Measurements from ENCODE around the gene DYNC1I1.

DYNC1I1 gene

DNA sequence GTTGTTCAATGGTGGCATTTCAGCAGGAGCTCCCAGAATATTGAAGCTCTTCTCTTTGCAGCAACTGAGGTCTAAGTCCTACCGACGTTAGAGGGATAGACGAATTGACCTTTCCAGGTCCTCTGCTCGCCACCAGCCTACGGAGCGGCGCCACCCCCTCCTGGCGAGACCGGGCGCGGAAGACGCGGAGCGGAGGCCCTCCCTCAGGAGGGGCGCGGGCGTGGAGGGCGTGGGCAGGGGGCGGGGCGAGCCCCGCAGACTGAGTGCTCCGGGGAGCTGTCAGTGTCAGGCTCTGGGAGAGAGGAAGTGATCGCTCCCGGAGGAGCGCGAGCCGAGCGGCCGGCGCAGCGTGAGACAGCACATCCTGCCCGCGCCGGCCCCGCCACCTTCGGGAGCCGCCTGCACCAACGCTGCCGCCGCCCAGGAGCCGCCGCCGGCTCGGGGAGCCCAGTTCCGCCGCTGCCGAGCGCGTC, at the start of gene DYNC1I1:
TSS of gene DYNC1I1 (plus strand) at position 257 of the 473 bp plus-strand sequence. CDS start 32,176 bp downstream, outside the sequence.
- no peak for FAIRE-seq

DNA sequence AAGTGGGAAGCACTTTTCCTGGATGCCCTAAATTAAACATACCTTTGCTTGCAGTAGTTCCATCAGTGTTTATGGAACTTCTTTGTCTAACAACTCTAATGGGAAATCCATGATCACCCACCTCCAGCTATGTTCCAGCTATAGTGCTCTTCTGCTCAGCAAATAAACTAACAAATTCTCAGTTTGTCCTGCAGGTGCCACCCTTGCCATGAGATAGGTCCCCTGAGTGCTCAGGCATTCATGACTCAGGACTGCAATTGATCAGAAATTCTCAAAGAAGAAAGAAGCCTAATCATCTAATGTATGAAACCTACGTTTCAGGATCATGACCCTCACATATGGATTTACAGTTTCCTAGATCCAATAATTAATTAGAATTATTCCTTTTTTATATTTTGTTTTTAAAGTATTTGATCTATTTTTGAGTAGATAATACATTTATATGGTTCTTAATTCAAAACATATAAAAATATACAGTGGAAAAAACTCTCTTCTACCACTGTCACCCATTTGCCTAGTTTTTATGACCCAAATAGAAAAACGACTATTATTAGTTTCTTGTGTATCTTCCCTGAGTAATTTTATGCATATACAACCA, 48.7 kb upstream of the DYNC1I1 start:
- no peak for FAIRE-seq

DNA sequence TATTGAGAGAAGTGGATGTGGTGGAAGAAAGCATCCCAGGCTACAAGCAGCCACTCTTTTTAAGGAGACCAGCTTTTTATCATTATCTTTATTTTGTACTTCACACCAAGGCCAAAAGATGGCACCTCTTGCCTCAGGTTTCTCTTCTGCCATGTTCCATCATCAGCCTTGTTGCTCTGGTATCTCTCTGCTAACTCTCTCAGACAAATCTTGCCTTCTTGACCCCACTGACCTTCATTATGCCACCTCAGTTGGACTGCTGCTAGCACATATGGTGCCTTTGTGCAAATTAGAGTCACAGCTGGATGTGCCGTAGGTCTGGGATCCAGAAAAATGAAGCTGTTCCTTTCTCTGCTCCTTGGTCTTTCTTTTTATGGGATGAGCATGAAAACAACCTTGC, 47.1 kb upstream of the DYNC1I1 start:
- FAIRE-seq: no peak

DNA sequence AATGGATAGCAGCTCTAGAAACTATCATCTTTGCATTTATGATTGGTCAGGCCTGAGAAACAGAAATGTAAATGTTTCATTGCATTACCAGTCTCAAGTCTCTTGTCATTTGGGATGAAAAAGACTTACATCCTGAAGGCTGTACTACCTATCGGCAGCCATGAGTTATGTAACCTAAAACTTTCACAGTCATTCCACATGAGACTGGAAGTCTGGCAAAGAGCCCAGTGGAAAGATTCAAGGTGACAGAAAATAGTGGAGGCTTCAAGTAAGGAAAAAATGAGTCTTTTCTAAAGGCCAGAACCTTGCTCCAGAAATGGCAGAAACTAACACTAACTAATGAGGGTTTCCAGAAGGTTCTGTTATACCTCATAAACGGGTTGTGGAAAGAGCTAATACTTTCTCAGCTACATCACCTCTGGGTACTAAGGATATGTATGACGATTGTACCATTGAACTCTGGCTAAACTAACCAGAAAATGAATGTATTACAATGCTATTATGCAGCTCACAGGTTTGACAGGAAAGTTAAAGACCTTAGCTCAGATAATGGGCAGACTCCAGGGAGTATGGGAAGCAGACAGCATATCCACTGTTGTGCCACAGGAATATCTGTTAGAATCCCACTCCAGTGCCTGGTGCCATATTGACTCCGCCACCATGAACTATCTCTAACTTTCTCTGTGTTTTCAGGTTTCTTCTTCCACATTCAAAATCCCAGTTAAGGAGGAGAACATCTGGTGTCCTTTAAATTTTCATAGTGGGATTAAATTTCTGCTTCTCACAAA, 41.7 kb upstream of the DYNC1I1 start:
- FAIRE-seq: no peak

DNA sequence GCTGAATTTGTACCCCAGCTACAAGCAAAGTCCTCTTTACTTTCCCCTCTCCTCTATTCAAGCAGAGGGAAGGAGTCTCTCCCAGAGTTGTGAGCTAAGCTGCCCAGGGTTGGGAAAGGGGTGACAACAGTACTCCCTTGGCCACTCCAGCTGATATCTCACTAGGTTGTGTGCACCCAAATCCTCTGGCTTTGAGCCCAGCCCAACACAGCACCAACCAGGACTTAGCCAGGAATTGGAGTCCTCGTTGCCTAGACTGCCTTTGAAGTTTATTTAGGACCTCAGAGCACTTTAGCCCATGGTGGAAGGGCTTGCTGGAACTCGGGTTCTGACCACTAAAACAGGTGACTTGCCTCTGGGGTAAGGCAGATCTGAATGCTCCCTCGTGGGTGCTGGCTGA, 35.7 kb upstream of the DYNC1I1 start:
- FAIRE-seq: no peak

DNA sequence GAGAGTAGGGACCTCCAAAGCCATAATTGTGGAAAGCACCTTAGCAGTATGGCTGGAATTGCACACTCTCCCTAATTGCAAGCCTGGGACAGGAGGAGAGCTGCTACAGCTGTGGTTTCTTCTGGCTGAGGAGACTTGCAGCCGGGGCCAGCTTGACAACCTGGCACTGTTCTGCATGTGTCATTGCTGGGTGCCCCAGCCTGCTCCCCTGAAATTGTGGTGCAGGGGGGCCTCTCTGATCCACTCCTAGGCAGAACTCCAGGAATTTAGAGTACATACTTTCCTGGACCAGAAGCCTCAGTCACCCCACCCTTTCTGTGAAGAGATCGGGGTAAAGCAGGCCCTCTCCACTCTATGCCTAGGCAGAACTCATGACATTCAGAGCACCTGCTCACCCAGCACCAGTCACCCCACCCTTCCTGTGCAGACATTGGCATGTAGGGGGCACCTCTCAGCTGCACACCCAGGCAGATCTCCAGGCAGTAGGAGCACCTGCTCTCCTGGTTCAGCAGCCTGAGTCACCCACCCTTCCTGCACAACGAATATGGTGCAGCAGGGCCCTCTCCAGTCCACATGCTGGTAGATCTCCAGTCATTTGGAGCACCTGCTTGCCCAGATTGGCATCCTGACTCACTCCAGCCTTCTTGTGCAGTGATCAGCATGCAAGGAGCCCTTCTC, 34.4 kb upstream of the DYNC1I1 start:
- no peak for FAIRE-seq

DNA sequence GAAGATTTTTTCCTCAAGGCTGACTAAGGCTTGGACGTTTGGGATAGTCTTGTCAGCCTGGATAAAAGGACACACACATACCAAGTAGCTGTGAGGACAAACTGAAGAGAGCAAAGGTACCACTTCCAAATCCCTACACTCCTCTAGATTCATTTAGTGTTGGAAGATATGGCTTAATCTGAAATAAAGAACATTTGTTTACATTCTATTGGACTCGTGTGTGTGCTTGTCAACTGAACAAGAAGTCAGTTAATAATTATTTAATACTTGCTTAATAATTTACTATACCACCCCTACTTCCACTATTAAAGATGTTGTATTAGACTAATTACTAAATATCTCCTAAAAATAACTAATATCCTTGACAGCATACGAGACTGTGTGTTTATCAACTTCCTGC, 23.3 kb upstream of the DYNC1I1 start:
- FAIRE-seq: no peak

DNA sequence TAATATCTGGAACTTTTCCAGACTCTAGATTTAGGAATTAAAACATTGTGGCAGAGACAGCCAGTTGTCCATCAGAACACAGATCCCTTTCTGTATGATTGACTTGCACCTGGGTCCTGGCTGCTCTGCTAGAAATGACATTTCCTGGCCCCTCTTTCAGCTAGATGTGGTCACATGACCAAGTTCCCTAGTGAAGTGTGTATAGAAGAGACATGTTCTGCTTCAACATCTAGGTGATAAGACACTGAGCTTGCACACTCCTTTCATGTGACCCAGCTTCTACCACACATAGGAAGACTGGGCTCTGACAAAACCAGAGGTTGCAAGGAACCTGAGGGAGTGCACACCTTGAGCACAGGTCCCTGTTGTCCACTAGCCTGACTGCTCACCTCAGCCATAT, 22.8 kb upstream of the DYNC1I1 start:
- no peak for FAIRE-seq

DNA sequence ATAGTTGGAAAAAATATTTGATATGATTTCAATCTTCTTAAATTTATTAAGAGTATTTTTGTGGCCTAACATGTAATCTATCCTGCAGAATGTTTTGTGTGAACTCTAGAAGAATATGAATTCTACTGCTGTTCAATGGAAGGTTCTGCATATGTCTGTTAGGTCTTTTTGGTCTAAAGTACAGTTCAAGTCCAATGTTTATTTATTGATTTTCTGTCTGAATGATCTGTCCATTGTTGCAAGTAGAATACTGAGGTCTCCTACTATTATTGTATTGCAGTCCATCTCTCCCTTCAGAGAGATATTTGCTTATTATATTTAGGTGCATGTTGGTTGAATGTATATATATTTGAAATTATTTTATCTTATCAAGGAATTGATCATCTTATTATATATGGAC, 18.9 kb upstream of the DYNC1I1 start:
- no peak for FAIRE-seq

DNA sequence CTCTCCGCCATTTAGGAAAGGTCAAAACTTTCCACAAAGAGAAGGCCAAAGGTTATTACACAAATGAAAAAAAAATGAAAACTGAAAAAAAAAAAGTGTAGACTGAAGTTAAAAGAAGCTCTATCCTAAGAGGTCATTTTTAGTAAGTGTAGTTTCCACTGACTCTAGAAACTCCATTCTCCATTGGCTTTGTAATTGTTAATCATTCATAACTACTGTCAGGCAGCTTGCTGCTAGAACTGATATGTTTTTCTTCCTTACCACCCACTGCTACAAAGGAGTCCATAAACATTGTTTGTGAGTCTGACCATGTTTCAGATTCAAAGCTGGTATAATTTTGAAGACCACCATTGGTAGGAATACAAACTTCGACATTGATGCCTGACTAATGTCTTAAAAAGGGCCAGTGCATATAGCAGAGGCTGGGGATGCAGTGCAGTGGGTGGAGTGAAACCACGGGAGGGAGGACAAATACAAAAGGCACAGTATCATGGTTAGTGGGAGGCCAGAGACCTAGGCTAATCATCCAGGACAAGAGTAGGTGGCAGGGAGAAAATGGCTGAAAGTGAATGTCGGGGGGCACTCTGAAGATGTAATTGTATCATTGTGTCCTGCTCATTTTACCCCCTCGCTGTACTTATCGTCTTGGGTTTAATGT, 16.9 kb upstream of the DYNC1I1 start:
- no peak for FAIRE-seq

DNA sequence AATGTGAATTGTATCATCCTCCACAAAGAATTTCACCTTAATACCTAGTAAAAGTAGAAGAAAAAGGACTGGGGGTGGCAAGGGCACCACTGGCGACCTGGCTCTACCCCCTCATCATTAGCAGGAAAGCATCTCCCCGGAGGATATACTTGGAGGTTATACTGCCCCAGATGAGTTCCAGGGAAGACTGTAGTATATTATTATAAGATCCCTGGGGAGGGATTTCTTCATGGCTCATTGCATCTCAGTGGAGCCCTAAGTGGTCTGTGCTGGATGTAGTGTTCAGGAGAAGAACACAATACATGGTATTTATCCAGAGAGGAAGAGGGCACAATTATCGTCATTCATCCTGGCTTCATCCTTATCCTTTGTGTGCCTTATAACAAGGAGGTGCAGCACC, 14.2 kb upstream of the DYNC1I1 start:
- no peak for FAIRE-seq

DNA sequence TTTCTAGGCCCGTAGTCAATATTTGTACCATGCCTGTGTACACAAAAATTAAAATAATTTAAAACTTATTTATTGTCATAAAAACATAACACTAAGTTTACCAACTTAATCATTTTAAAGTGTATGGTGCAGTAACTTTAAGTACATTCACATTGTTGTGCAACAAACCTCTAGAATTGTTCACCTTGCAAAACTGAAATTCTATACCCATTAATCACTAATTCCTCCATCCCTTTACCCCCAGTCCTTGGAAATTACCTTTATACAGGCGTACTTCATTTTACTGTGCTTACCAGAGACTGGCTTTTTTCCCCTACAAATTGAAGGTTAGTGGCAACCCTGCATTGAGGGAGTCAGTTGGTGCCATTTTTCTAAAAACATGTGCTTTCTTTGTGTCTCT, 6.3 kb upstream of the DYNC1I1 start:
- FAIRE-seq: no peak

DNA sequence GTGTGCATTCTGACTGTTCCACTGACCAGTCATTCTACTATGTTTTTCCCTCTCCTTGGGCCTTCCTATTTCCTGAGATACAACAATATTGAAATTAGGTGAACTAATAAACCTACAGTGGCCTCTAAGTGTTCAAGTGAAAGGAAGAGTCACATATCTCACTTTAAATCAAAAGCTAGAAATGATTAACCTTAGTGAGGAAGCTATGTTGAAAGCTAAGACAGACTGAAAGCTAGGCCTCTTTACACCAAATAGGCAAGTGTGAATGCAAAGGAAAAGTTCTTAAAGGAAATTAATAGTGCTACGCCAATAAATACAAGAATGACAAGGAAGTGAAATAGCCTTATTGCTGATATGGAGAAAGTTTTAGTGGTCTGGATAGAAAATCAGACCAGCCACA, 5.7 kb upstream of the DYNC1I1 start:
- no peak for FAIRE-seq

DNA sequence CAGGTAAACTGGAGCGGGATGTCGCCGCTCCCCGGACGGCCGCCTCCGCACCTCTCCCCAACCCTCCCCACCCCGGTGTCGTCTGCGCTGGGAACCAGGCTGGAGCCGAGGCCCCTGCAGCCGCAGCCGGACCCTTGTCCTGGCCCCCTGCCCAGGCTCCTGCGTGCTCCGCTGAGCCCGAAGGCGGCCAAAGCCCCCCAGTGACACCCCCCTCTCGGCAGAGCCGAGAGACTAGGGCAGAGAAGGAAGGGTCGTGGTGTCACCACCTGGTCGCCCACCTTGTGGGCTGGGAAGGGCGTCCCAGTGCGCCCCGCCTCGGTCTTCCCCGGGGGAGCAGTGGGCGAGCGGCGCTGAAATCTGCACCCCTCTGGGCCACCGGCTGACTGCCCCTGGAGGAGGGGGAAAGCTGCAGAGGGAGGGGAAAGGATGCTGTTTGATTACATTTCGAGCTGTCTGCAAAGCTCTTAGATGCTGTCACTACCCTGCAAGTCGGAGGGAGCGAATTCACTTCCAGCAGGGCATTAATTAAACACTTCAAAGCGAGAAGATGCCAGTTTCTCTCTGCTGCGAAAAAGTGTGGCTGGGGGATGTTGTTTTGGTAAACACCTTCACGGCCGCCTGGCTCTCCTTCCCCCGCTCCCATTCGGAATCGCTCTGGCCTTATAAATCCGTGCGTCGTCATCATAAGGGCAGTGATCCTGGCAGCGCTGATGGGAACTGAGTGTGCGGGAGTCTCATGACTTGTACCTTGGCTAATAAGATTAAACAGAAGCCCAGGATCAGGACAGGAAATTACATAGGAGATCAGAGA, 622 bp downstream of the DYNC1I1 start:
- no peak for FAIRE-seq

DNA sequence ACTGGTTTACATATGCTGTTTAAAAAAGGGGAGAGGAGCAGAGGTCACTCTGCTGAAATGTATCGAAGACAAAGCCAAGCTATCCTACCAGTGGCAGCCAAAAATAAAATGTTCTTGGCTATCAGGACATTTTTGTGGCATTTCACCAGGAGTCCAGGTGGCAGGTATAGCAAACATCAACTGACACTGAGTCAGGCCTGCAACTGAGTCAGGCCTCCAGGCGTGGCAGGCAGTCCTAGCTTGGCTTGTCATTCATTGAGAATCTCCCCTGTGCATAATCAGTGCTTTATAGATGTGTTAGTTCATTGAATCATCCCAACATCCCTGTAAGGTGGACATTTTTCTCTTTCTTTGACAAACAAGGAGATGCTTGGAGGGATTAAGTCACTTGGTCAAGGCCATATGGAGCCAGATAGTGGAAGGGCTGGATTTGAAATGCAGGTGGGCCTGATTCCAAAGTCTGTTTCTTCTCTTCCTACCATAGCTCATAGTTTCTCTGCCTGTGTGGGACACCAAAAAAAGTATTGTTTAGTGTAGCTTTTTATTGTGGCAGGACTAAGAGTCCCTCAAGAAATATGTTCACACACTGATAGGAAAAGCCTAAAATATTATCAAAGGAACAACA, 4.3 kb downstream of the DYNC1I1 start:
- FAIRE-seq: no peak

DNA sequence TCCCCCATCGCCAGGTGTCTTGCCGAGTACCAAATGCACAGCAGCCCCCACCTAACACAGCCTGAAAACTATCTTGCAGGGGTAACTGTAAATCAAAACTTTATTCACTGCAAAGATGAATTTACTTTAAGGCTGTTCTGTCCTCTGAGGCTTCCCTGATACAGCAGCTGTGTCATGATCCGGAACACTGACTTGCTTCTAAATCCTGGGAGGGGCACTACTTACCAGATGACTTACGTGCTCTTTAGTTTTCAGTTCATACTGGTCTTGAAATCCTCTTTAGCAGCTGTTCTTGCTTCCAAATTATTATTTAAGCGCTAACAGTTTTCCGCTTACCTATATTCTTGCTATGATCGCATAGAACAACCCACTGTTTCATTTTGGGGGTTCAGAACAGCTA, 4.9 kb downstream of the DYNC1I1 start:
- FAIRE-seq: no peak

DNA sequence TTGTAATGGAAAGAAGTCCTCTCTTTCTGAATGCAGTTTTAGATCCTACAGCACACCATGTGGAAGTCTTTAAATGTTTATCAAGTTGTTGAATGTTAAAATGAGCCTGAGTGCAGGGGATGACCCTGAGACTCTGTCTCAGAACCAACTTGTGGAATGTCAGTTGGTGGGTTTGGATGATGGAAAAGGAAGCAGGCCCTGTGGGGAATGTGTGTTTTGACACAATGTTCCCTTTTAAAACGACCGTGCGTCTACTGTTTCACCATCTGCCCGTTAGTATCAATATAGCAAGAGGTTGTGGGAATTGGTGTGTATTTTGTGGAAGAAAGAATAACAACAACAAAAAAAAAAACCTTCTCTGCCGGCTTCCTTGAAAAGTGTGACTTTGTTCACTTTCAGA, 8.3 kb downstream of the DYNC1I1 start:
- FAIRE-seq: no peak

DNA sequence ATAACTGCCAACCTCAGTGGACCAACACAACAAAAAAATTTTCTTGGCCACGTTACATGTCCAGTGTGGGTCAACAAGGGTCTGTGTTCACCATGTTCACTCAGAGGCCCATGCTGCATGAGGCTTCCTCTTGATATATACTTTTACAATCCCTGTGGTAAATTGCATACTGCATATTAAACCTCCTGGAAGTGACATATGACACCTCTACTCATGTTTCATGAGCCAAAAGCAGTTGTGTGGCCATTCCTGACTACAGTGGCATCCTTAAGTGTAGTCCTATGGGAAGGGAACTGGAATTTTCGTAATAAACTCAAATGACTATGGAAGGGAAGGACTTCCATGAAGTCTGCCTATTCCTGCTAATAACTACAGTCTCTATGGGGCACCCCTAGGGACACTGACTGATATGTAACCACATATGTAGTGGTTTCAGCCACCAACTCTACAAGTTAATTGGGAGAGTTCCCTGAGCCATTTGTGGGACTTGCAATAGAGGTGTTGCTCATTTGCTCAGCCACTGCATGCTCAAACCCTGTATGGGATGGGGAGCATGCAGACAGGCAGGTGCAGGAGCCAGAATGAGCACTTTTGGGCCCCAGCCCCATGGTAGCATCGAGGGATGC, 9.7 kb downstream of the DYNC1I1 start:
- no peak for FAIRE-seq

DNA sequence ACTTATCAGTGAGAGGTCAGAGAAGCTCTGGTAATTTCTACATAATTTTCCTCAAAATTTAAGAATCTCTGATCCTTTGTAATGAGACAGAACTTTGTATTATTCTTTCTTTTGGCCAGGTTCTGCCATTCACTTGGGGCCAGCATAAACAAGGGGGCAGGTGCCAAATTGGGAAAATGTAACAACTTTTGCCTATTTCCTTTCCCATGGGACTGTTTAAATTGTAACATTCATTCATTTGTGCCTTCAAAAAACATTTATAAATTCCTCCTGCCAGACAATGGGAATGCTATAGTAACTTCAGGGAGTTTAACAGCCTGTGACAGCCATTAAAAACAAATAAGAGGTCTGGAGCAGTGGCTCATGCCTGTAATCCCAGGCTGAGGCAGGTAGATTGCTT, 12.4 kb downstream of the DYNC1I1 start:
- no peak for FAIRE-seq

DNA sequence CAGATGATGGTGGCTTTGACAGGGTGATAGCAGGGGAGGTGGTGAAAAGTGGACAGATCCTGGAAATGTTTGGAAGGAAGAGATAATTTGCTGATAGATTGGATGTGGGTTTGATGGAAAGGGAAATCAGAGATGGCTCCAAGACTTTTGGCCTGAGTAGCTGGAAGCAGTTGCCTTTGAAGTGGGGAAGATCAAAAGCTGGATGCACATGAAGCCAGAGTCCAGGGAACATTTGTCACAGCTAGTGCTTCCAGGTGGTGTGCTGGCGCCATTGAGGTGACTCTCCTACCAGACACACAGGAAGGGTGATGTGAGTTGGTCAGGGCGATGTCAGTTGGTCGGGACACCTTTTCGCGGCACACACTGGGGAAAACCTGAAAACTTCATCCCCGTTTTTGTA, 15.9 kb downstream of the DYNC1I1 start:
- no peak for FAIRE-seq

DNA sequence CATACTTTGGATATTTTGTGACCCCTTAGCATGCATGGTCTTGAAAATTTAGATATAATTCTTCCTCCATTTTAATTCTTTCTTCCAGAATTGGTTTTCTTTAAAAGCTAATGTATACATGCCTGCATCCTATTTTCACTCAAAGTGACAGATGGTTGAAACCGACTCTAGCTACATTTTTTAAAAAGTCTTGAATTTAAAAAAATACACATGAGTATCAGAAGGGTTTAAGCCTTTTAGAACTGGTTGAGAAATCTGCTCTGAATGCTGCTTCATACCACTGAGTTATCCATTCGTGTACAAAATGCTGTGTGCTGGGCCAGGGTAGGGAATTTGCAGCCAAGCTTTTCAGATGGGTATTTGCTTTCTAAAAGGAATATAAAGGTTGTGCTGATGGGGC, 16.5 kb downstream of the DYNC1I1 start:
- FAIRE-seq: no peak

DNA sequence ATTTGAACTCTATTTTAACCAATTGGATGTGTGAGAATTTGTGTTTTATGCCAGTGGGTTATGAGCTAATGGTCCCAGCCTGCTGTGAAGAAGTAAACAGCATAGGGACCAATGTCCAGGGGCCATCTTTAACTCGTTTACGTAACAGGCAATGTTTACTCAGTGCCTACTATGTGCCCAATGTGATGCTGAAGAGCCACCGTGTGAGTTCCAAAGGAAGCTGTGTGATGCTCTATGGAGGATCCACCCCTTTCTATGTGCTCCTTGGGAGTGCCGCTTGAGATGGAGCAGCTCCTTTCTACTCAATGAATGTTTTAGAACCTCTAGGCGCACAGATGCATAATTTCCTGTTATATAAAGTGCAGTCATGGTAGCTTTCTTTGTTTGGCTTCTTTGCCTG, 21.3 kb downstream of the DYNC1I1 start:
- no peak for FAIRE-seq

Measured in endometrium (tissue), 2 donors.